NCI-H526 treated with DMSO at 0.1 percent for 48 hours (cell line): ENCODE data around the gene CLDN24.
"Not testable (repeated sequence)": the region's sequence is repeated elsewhere in the genome, so short reads cannot be mapped to it uniquely, and the experiment has no call there.

Experiments
- DNase-seq: peaks from one replicate; lab custom pipeline; 2025; lab: John Stamatoyannopoulos, UW

Gene CLDN24

GRCh38 chr4:183347146-183347545 lies 24.9 kb upstream of the CLDN24 start:
- no peak for DNase-seq

- DNase-seq = no peak
Observed at GRCh38 chr4:183345261-183345660, 23.0 kb upstream of the CLDN24 start.

- no peak for DNase-seq
Observed at GRCh38 chr4:183344523-183345255, 22.5 kb upstream of the CLDN24 start.

- DNase-seq = no peak
Observed at GRCh38 chr4:183343730-183344129, 21.5 kb upstream of the CLDN24 start.

GRCh38 chr4:183342541-183343533 lies 20.6 kb upstream of the CLDN24 start:
- DNase-seq = no peak

GRCh38 chr4:183337833-183338232 lies 15.6 kb upstream of the CLDN24 start:
- no peak for DNase-seq

GRCh38 chr4:183337349-183337748 lies 15.1 kb upstream of the CLDN24 start:
- no peak for DNase-seq

- DNase-seq = no peak
Observed at GRCh38 chr4:183335369-183335940, 13.2 kb upstream of the CLDN24 start.

- no peak for DNase-seq
Observed at GRCh38 chr4:183333983-183334382, 11.8 kb upstream of the CLDN24 start.

- DNase-seq = no peak
Observed at GRCh38 chr4:183333202-183333601, 11.0 kb upstream of the CLDN24 start.

GRCh38 chr4:183332447-183332846 lies 10.2 kb upstream of the CLDN24 start:
- DNase-seq = no peak

- no peak for DNase-seq
Observed at GRCh38 chr4:183330841-183331240, 8.6 kb upstream of the CLDN24 start.

- no peak for DNase-seq
Observed at GRCh38 chr4:183329954-183330742, 7.9 kb upstream of the CLDN24 start.

- no peak for DNase-seq
Observed at GRCh38 chr4:183329244-183329643, 7.0 kb upstream of the CLDN24 start.

- no peak for DNase-seq
Observed at GRCh38 chr4:183328832-183329231, 6.6 kb upstream of the CLDN24 start.

GRCh38 chr4:183327827-183328226 lies 5.6 kb upstream of the CLDN24 start:
- no peak for DNase-seq

- DNase-seq = no peak
Observed at GRCh38 chr4:183326853-183327252, 4.6 kb upstream of the CLDN24 start.

- DNase-seq = not testable (repeated sequence)
Observed at GRCh38 chr4:183326387-183326786, 4.2 kb upstream of the CLDN24 start.

GRCh38 chr4:183324619-183325018 lies 2.4 kb upstream of the CLDN24 start:
- no peak for DNase-seq

GRCh38 chr4:183324056-183324455 lies 1.8 kb upstream of the CLDN24 start:
- not testable (repeated sequence) for DNase-seq

GRCh38 chr4:183323295-183323694 lies 1.1 kb upstream of the CLDN24 start:
- no peak for DNase-seq

- no peak for DNase-seq
Observed at GRCh38 chr4:183321516-183321915, 710 bp downstream of the CLDN24 start.
